Cardiac muscle cell (in vitro differentiated cells and primary cell): ENCODE data around the gene RELCH. TPM values are rescaled to one million over a fixed set of nuclear protein-coding genes. Genes with fewer than 3 reads are reported as not detected.

Experiments used
- DNase-seq, 2 donors: peaks; one replicate each; pipeline versions ENCODE4 v3.0.0 to v3.0.0-alpha.2; 2010 to 2017; ENCODE audit warnings: low read depth in 1 of 2, low spot score in 1 of 2
- H3K27ac ChIP-seq: fragments of 200-600 bp; sonication (generic); 2 replicates; pipeline ENCODE4 v1.5.1; 2016
- H3K27me3 ChIP-seq: fragments of 200-600 bp; sonication (generic); 2 replicates; pipeline ENCODE4 v1.6.0; 2016; ENCODE audit warnings: control low read depth
- H3K36me3 ChIP-seq: fragments of 200-600 bp; sonication (generic); 2 replicates; pipeline ENCODE4 v1.5.1; 2016; ENCODE audit warnings: control low read depth
- H3K4me1 ChIP-seq: fragments of 200-600 bp; sonication (generic); 2 replicates; pipeline ENCODE4 v1.8.1; 2017; ENCODE audit warnings: low read depth, mild to moderate bottlenecking, mixed run types
- H3K4me3 ChIP-seq: fragments of 200-600 bp; sonication (generic); 2 replicates; pipeline ENCODE4 v1.5.1; 2016; ENCODE audit warnings: mild to moderate bottlenecking
- H3K9me3 ChIP-seq: fragments of 200-600 bp; sonication (generic); 2 replicates; pipeline ENCODE4 v1.5.1; 2017; ENCODE audit warnings: low read depth, mild to moderate bottlenecking, control low read depth
- CTCF ChIP-seq: IDR thresholded peaks from 2 replicates; pipeline ENCODE4 v1.5.1; 2012; ENCODE audit warnings: low read depth, mild to moderate bottlenecking, low read length
- polyA plus RNA-seq: library from polyadenylated mRNA; unstranded; fragments of >200 nt; fragmentation: Nextera tagmentation; extraction: Ambion mirVana; gene quantifications from 2 replicates; pipeline ENCODE4 v1.2.1, GENCODE V29; 2016
- total RNA-seq: library from RNA; depleted of rRNA; stranded (reverse); fragments of >200 nt; gene quantifications from 2 replicates; pipeline ENCODE4 v1.2.3, GENCODE V29; 2016

Gene RELCH
- total and polyA plus RNA-seq, 2 experiments from 2014 or later, result 11.7 to 26.9 TPM

- peak; percentile 94 for TF ChIP-seq CTCF
- Histone ChIP-seq H3K9me3 (no peaks in the 10 kb centered on the region), H3K4me3 (no peak overlapping the region), H3K27ac (no peak overlapping the region), H3K4me1 (peaks cover 3% of the 10 kb centered on the region), H3K36me3 (no peaks in the 10 kb centered on the region), H3K27me3 (no peaks in the 10 kb centered on the region)
- peak; percentile 60 to 72 for DNase-seq
These were observed 3.4 kb upstream of the RELCH start for GRCh38 chr18:62183578-62184195.

- peak overlapping the region; percentile 73 for H3K4me3 ChIP-seq
- H3K4me1 ChIP-seq, result peaks cover 13% of the 10 kb centered on the region
- peak overlapping the region; percentile 87 for H3K27ac ChIP-seq
- no peak for TF ChIP-seq CTCF
- DNase-seq, result peak; percentile 37 to 78
- H3K36me3 ChIP-seq, result no peaks in the 10 kb centered on the region
- no peaks in the 10 kb centered on the region for H3K27me3 ChIP-seq
- H3K9me3 ChIP-seq, result no peaks in the 10 kb centered on the region
These were observed 619 bp upstream of the RELCH start for GRCh38 chr18:62186499-62186773.

- Histone ChIP-seq H3K36me3 (no peaks in the 10 kb centered on the region), H3K27ac (peak overlapping the region; percentile 87), H3K4me1 (peaks cover 13% of the 10 kb centered on the region), H3K27me3 (no peaks in the 10 kb centered on the region), H3K9me3 (no peaks in the 10 kb centered on the region), H3K4me3 (peak overlapping the region; percentile 73)
- TF ChIP-seq CTCF, result no peak
- peak; percentile 27 to 77 for DNase-seq
These were observed 772 bp downstream of the RELCH start for GRCh38 chr18:62187543-62188510.

GRCh38 chr18:62189208-62189607, 2.2 kb downstream of the RELCH start:
- Histone ChIP-seq H3K36me3 (no peaks in the 10 kb centered on the region), H3K4me3 (peak overlapping the region; percentile 73), H3K9me3 (no peaks in the 10 kb centered on the region), H3K4me1 (peaks cover 13% of the 10 kb centered on the region), H3K27ac (no peak overlapping the region), H3K27me3 (no peaks in the 10 kb centered on the region)
- no peak for DNase-seq
- TF ChIP-seq CTCF, result no peak

GRCh38 chr18:62196079-62196478, 9.0 kb downstream of the RELCH start:
- H3K4me1 ChIP-seq, result no peaks in the 10 kb centered on the region
- H3K36me3 ChIP-seq, result no peaks in the 10 kb centered on the region
- no peak for TF ChIP-seq CTCF
- H3K9me3 ChIP-seq, result no peaks in the 10 kb centered on the region
- H3K4me3 ChIP-seq, result no peak overlapping the region
- no peaks in the 10 kb centered on the region for H3K27me3 ChIP-seq
- H3K27ac ChIP-seq, result no peak overlapping the region
- DNase-seq, result no peak
